HFFc6 (cell line): ENCODE measurements around the gene TBC1D30. TPM values are rescaled to one million over a fixed set of nuclear protein-coding genes. Genes with fewer than 3 reads are reported as not detected.

Experiments
- DNase-seq: peaks from one replicate; pipeline ENCODE4 v3.0.0-alpha.2; 2018
- H3K27ac Mint-ChIP-seq: 2 replicates; pipeline ENCODE4 v1.8.0; 2020; ENCODE audit warnings: mild to moderate bottlenecking, mixed read lengths
- H3K27me3 Mint-ChIP-seq: 2 replicates; pipeline ENCODE4 v1.8.0; 2021; ENCODE audit warnings: mild to moderate bottlenecking, moderate library complexity, mixed read lengths; ENCODE audit not compliant: insufficient read depth
- H3K36me3 Mint-ChIP-seq: 2 replicates; pipeline ENCODE4 v1.8.0; 2021; ENCODE audit warnings: low read depth, mixed read lengths
- H3K4me1 Mint-ChIP-seq: 2 replicates; pipeline ENCODE4 v1.8.0; 2020; ENCODE audit warnings: low read depth, mixed read lengths
- H3K4me3 Mint-ChIP-seq: 2 replicates; pipeline ENCODE4 v1.8.0; 2020; ENCODE audit warnings: mild to moderate bottlenecking, moderate library complexity, mixed read lengths
- H3K9me3 Mint-ChIP-seq: 2 replicates; pipeline ENCODE4 v1.8.0; 2020; ENCODE audit warnings: mild to moderate bottlenecking, mixed read lengths
- total RNA-seq, 6 experiments: library from RNA; stranded (reverse); fragmentation: NEBNext Ultra II Directional; extraction: Animal tissue kit (Norgen Biotek cat#: 25700); gene quantifications; 2 replicates in 1 of 6; 3 replicates in 5 of 6; pipeline ENCODE4 v1.2.3, GENCODE V29; 2021
- TF ChIP-seq, protein P1 (sequence below): fragments of 200-600 bp; sonication (generic); IDR thresholded peaks from 2 replicates; pipeline ENCODE4 v1.5.0; 2021; ENCODE audit warnings: antibody characterized with exemption, mild to moderate bottlenecking

The TBC1D30 gene
- total RNA-seq, 6 experiments from 2014 or later = 0.05 to 0.54 (median 0.23) TPM; not detected in 1

DNA sequence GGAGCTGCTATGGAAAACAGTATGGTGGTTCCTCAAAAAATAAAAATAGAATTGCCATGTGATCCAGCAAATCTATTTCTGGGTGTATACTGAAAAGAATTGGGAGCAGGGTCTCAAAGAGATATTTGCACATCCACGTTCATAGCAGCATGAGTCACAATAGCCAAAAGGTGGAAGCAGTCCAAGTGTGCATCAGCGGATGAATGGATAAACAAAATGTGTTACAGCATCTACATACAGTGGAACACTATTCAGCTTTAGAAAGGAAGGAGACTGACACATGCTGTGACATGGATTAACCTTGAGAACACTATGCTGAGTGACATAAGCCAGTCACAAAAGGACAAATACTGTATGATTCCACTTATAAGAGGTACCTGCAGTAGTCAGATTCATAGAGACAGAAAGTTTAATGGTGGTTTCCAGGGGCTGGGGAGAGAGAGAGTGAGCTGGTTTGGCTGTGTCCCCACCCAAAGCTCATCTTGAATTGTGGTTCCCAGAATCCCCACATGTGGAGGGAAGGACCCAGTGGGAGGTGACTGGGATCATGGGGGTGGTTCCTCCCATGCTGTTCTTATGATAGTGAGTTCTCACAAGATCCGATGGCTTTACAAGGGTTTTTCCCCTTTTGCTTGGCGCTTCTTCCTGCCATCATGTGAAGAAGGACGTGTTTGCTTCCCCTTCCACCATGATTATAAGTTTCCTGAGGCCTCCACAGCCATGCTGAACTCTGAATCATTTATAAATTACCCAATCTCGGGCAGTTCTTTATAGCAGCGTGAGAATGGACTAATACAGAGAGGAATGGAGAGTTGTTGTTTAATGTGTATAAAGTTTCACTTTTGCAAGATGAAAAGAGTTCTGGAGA lies 17.6 kb upstream of the TBC1D30 start:
- peak; percentile 17 for DNase-seq
- TF ChIP-seq, protein P1, sequence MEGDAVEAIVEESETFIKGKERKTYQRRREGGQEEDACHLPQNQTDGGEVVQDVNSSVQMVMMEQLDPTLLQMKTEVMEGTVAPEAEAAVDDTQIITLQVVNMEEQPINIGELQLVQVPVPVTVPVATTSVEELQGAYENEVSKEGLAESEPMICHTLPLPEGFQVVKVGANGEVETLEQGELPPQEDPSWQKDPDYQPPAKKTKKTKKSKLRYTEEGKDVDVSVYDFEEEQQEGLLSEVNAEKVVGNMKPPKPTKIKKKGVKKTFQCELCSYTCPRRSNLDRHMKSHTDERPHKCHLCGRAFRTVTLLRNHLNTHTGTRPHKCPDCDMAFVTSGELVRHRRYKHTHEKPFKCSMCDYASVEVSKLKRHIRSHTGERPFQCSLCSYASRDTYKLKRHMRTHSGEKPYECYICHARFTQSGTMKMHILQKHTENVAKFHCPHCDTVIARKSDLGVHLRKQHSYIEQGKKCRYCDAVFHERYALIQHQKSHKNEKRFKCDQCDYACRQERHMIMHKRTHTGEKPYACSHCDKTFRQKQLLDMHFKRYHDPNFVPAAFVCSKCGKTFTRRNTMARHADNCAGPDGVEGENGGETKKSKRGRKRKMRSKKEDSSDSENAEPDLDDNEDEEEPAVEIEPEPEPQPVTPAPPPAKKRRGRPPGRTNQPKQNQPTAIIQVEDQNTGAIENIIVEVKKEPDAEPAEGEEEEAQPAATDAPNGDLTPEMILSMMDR = no peak
- Mint-ChIP-seq H3K36me3 (no peaks in the 10 kb centered on the region; the same call in 1 of the 2 replicates), H3K4me1 (peaks cover 31% of the 10 kb centered on the region), H3K4me3 (no peak overlapping the region), H3K9me3 (no peaks in the 10 kb centered on the region), H3K27me3 (peaks cover 30% of the 10 kb centered on the region), H3K27ac (no peak overlapping the region)

DNA sequence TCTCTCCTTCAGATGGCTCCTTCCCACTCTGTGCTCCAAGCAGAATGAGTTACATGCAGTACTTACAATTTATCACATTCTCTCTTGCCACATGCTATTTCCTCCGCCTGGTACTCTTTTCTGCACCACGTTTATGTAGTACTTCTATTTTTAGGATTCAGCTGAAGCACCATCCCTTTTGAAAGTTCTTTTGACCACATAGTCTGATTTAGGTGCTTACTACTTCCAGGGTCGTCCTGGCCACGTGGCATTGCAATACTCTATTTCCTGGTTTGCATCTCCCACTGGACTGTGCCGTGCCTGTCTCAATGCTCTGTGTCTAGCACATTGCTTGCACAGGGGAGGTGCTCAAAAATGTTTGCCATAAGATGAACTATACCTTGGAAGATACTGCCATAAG lies 16.3 kb upstream of the TBC1D30 start:
- Mint-ChIP-seq H3K4me3 (no peak overlapping the region), H3K36me3 (no peaks in the 10 kb centered on the region; the same call in 1 of the 2 replicates), H3K27ac (no peak overlapping the region), H3K9me3 (no peaks in the 10 kb centered on the region), H3K27me3 (peaks cover 31% of the 10 kb centered on the region), H3K4me1 (peaks cover 31% of the 10 kb centered on the region)
- TF ChIP-seq, protein P1 = no peak
- DNase-seq = no peak

DNA sequence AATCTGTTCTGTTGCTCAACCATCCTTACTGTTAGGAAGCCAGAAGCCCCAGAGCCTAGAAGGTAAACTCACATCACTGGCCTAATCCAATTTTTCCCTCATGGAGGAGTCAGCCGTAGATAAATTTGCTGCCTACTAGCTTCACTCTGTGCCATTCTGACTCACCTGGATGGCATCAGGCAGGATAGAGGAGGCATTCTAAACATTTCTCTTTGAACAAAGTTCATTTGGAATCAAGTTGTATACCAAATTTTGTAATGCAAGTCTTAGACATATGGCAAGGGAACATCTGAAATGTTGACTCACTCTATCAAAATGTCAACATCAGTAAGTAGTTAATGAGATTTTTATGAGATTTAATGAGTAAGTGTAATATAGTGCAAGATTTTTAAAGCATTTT lies 13.6 kb upstream of the TBC1D30 start:
- DNase-seq = peak; percentile 12
- no peaks in the 10 kb centered on the region for H3K9me3 Mint-ChIP-seq
- H3K4me1 Mint-ChIP-seq = peaks cover 31% of the 10 kb centered on the region
- no peaks in the 10 kb centered on the region; the same call in 1 of the 2 replicates for H3K36me3 Mint-ChIP-seq
- peaks cover 25% of the 10 kb centered on the region for H3K27me3 Mint-ChIP-seq
- no peak overlapping the region for H3K27ac Mint-ChIP-seq
- TF ChIP-seq, protein P1 = no peak
- no peak overlapping the region for H3K4me3 Mint-ChIP-seq

DNA sequence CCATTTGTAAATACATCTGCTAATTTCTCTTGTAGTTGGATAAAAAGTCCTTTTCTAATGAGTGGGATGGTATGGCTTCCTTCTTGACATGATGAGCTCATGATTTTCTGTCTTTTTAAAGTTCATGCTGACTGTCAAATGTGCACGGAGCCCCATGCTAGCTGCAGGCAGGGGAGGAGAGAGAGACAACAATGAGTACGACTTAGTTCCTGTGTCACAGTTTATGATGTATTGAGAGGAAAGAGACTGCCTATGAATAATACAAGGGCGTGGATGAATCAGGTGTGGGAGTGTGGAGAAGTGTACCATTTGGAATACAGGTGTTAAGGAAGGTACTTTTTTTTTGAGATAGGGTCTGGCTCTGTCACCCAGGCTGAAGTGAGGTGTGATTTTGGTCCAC lies 10.7 kb upstream of the TBC1D30 start:
- Mint-ChIP-seq H3K4me1 (peaks cover 20% of the 10 kb centered on the region), H3K4me3 (no peak overlapping the region), H3K36me3 (no peaks in the 10 kb centered on the region; the same call in 1 of the 2 replicates), H3K27me3 (peaks cover 24% of the 10 kb centered on the region), H3K9me3 (no peaks in the 10 kb centered on the region), H3K27ac (no peak overlapping the region)
- no peak for DNase-seq
- TF ChIP-seq, protein P1 = no peak

DNA sequence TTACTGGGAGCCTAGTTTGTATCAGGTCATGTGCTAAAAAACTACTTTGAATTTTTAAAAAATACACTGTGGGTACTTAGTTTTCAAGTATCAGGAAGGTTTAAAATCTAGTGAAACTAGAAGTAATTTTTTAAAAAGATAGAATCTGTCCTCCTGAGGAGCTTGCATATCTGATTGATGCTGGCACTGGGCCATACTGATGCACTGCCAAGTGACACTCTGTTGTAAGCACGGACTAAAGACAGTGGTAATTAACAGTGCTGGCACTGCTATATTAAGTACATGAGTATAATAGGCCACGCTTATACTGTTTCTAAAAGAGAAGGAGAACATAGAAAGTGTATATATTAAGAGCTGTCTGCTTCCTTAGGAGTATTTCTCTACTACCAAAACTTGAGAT lies 10.0 kb upstream of the TBC1D30 start:
- H3K4me3 Mint-ChIP-seq = no peak overlapping the region; the same call in 1 of the 2 replicates
- TF ChIP-seq, protein P1 = no peak
- no peaks in the 10 kb centered on the region for H3K9me3 Mint-ChIP-seq
- peaks cover 24% of the 10 kb centered on the region for H3K27me3 Mint-ChIP-seq
- peaks cover 22% of the 10 kb centered on the region for H3K4me1 Mint-ChIP-seq
- no peaks in the 10 kb centered on the region; the same call in 1 of the 2 replicates for H3K36me3 Mint-ChIP-seq
- DNase-seq = no peak
- no peak overlapping the region for H3K27ac Mint-ChIP-seq
